H1 (cell line): ENCODE data around the gene MAGI2. TPM values are rescaled to one million over a fixed set of nuclear protein-coding genes. Genes with fewer than 3 reads are reported as not detected.

ENCODE experiments used
- CTCF ChIA-PET: fragments of 300-600 bp; sonication (Branson Sonifier 250); formaldehyde crosslinking; loops from one replicate; lab custom pipeline; 2021; ENCODE audit not compliant: partially characterized antibody; lab: Charles Lee
- POLR2A ChIA-PET: fragments of 300-600 bp; sonication (Branson Sonifier 250); formaldehyde crosslinking; loops from one replicate; lab custom pipeline; 2021; ENCODE audit warnings: inconsistent platforms; ENCODE audit not compliant: partially characterized antibody; lab: Charles Lee
- DNase-seq, 2 experiments: peaks; one replicate each; pipeline versions ENCODE4 v3.0.0 to v3.0.0-alpha.2; 2010 to 2022; ENCODE audit warnings: low spot score in 2 of 2, low read depth in 1 of 2, mixed read lengths in 1 of 2
- FAIRE-seq: peaks from 2 replicates; lab custom pipeline; 2011; peaks lifted over from hg19 to GRCh38; lab: Jason Lieb, UNC
- H2AFZ ChIP-seq: 2 replicates; pipeline ENCODE4 v1.8.1; 2012; ENCODE audit warnings: low read length, inconsistent platforms
- H2AK5ac ChIP-seq: 2 replicates; pipeline ENCODE4 v1.6.1; 2013; ENCODE audit warnings: low read depth, low read length
- H2BK120ac ChIP-seq: replicated peaks from 2 replicates; pipeline ENCODE3; 2013; ENCODE audit warnings: low read depth, low read length, inconsistent platforms
- H2BK12ac ChIP-seq: 2 replicates; pipeline ENCODE4 v1.6.1; 2013; ENCODE audit warnings: low read depth, low read length
- H2BK15ac ChIP-seq: 2 replicates; pipeline ENCODE4 v1.6.1; 2013; ENCODE audit warnings: low read length
- H2BK20ac ChIP-seq: 2 replicates; pipeline ENCODE4 v1.6.1; 2013; ENCODE audit warnings: low read length
- H2BK5ac ChIP-seq: 2 replicates; pipeline ENCODE4 v1.6.1; 2013; ENCODE audit warnings: low read depth, low read length
- H3K14ac ChIP-seq: 2 replicates; pipeline ENCODE4 v1.6.1; 2013; ENCODE audit warnings: inconsistent platforms; ENCODE audit not compliant: insufficient read length
- H3K18ac ChIP-seq: 2 replicates; pipeline ENCODE4 v1.6.1; 2013; ENCODE audit warnings: low read length; ENCODE audit errors: extremely low read depth
- H3K23ac ChIP-seq: 2 replicates; pipeline ENCODE4 v1.6.1; 2013; ENCODE audit warnings: inconsistent platforms; ENCODE audit not compliant: insufficient read length
- H3K23me2 ChIP-seq: 2 replicates; pipeline ENCODE4 v1.6.1; 2013; ENCODE audit warnings: low read depth, low read length
- H3K27ac ChIP-seq: 2 replicates; pipeline ENCODE4 v1.6.1; 2011; ENCODE audit warnings: low read depth, low read length, inconsistent platforms
- H3K27me3 ChIP-seq, 4 experiments: replicated peaks in 1 of 4; 1 replicate in 1 of 4; 2 replicates in 3 of 4; pipeline versions ENCODE4 v1.6.1 to v1.8.1; 2011 to 2013; ENCODE audit warnings: low read length in 3 of 4, mild to moderate bottlenecking in 3 of 4, inconsistent platforms in 2 of 4, mixed read lengths in 2 of 4, moderate library complexity in 1 of 4; ENCODE audit not compliant: control insufficient read depth in 3 of 4, insufficient read depth in 3 of 4; ENCODE audit errors: extremely low read depth in 1 of 4
- H3K36me3 ChIP-seq, 4 experiments: 2 replicates each; pipeline versions ENCODE4 v1.6.1 to v1.8.1; 2011 to 2013; ENCODE audit warnings: mild to moderate bottlenecking in 4 of 4, low read length in 3 of 4, moderate library complexity in 2 of 4, control low read depth in 1 of 4, inconsistent platforms in 1 of 4; ENCODE audit not compliant: insufficient read depth in 4 of 4, control insufficient read depth in 2 of 4
- H3K4ac ChIP-seq: replicated peaks from 2 replicates; pipeline ENCODE3; 2013; ENCODE audit warnings: low read length, low read depth, mixed read lengths, inconsistent platforms; ENCODE audit not compliant: insufficient read length
- H3K4me1 ChIP-seq, 4 experiments: replicated peaks in 1 of 4; 1 replicate in 1 of 4; 2 replicates in 3 of 4; pipeline versions ENCODE4 v1.6.1 to v1.8.1; 2011 to 2013; ENCODE audit warnings: low read length in 3 of 4, inconsistent platforms in 2 of 4, mixed read lengths in 1 of 4; ENCODE audit not compliant: insufficient read depth in 4 of 4, control insufficient read depth in 3 of 4
- H3K4me2 ChIP-seq, 2 experiments: 2 replicates each; pipeline versions ENCODE4 v1.6.1 to v1.8.1; 2011 to 2013; ENCODE audit warnings: low read depth in 2 of 2, low read length in 2 of 2, control low read depth in 1 of 2, inconsistent platforms in 1 of 2, mild to moderate bottlenecking in 1 of 2; ENCODE audit not compliant: insufficient read depth in 1 of 2
- H3K4me3 ChIP-seq, 4 experiments: fragments of 200-600, 300-600 bp in 1 of 4; sonication (generic), shearing (Covaris generic), sonication (Bioruptor Twin) in 1 of 4; 2 replicates each; pipeline versions ENCODE4 v1.5.1 to v1.8.1; 2011 to 2016; ENCODE audit warnings: low read length in 4 of 4, low read depth in 3 of 4, control low read depth in 2 of 4, inconsistent platforms in 2 of 4, mild to moderate bottlenecking in 2 of 4, mixed read lengths in 1 of 4, moderate library complexity in 1 of 4; ENCODE audit not compliant: insufficient read depth in 2 of 4; ENCODE audit errors: extremely low read depth in 1 of 4
- H3K56ac ChIP-seq: replicated peaks from 2 replicates; pipeline ENCODE3; 2013; ENCODE audit warnings: low read depth, mild to moderate bottlenecking, mixed read lengths, low read length, inconsistent platforms; ENCODE audit not compliant: insufficient read length
- H3K79me1 ChIP-seq: 2 replicates; pipeline ENCODE4 v1.6.1; 2013; ENCODE audit warnings: low read depth, low read length, control low read depth
- H3K79me2 ChIP-seq, 2 experiments: 2 replicates each; pipeline versions ENCODE4 v1.6.1 to v1.8.1; 2012 to 2013; ENCODE audit warnings: low read length in 2 of 2, mild to moderate bottlenecking in 2 of 2, inconsistent platforms in 1 of 2; ENCODE audit not compliant: insufficient read depth in 2 of 2, control insufficient read depth in 1 of 2
- H3K9ac ChIP-seq, 4 experiments: replicated peaks in 1 of 4; 1 replicate in 1 of 4; 2 replicates in 3 of 4; pipeline versions ENCODE4 v1.6.1 to v1.8.1; 2011 to 2013; ENCODE audit warnings: low read depth in 3 of 4, low read length in 3 of 4, control low read depth in 2 of 4, mild to moderate bottlenecking in 2 of 4, moderate library complexity in 2 of 4, inconsistent platforms in 1 of 4; ENCODE audit errors: extremely low read depth in 1 of 4
- H3K9me3 ChIP-seq, 2 experiments: 2 replicates each; pipeline versions ENCODE4 v1.6.1 to v1.8.1; 2012 to 2013; ENCODE audit warnings: mild to moderate bottlenecking in 2 of 2, moderate library complexity in 2 of 2, control low read depth in 1 of 2, inconsistent platforms in 1 of 2, low read depth in 1 of 2, low read length in 1 of 2, mixed read lengths in 1 of 2; ENCODE audit not compliant: insufficient read depth in 2 of 2
- H4K20me1 ChIP-seq, 2 experiments: replicated peaks in 1 of 2; 2 replicates each; pipeline versions ENCODE3 to v1.8.1; 2011 to 2013; ENCODE audit warnings: inconsistent platforms in 2 of 2, low read length in 2 of 2, mild to moderate bottlenecking in 1 of 2; ENCODE audit not compliant: insufficient read depth in 2 of 2, control insufficient read depth in 1 of 2
- H4K5ac ChIP-seq: 2 replicates; pipeline ENCODE4 v1.6.1; 2013; ENCODE audit warnings: low read length, low read depth, mixed read lengths, inconsistent platforms; ENCODE audit not compliant: insufficient read length
- H4K8ac ChIP-seq: 2 replicates; pipeline ENCODE4 v1.8.0; 2013; ENCODE audit warnings: mild to moderate bottlenecking, moderate library complexity, low read length, inconsistent platforms; ENCODE audit not compliant: insufficient read depth; ENCODE audit errors: extremely low read depth
- H4K91ac ChIP-seq: replicated peaks from 2 replicates; pipeline ENCODE3; 2013; ENCODE audit warnings: low read length, mixed read lengths, inconsistent platforms; ENCODE audit not compliant: insufficient read length
- CHD1 ChIP-seq: IDR thresholded peaks from 2 replicates; pipeline ENCODE4 v1.6.1; 2012; ENCODE audit warnings: low read depth, low read length, improper control_type of control experiment
- CTCF ChIP-seq, 3 experiments: IDR thresholded peaks; 1 replicate in 2 of 3; 2 replicates in 1 of 3; pipeline versions ENCODE4 v1.5.1 to v1.6.1; 2011; ENCODE audit warnings: low read length in 3 of 3, mild to moderate bottlenecking in 3 of 3, inconsistent platforms in 2 of 3, low read depth in 1 of 3, moderate library complexity in 1 of 3; ENCODE audit not compliant: insufficient read depth in 1 of 3; ENCODE audit errors: control extremely low read depth in 1 of 3
- EP300 ChIP-seq, 2 experiments: IDR thresholded peaks; 1 replicate in 1 of 2; 2 replicates in 1 of 2; pipeline ENCODE4 v1.6.1; 2011 to 2012; ENCODE audit warnings: low read depth in 2 of 2, low read length in 2 of 2, mild to moderate bottlenecking in 2 of 2, borderline replicate concordance in 1 of 2, inconsistent platforms in 1 of 2, moderate library complexity in 1 of 2
- HDAC2 ChIP-seq, 2 experiments: fragments of 300-600 bp in 1 of 2; sonication (generic) in 1 of 2; IDR thresholded peaks; 2 replicates each; pipeline ENCODE4 v1.6.1; 2011 to 2012; ENCODE audit warnings: low read depth in 2 of 2, low read length in 2 of 2, mild to moderate bottlenecking in 2 of 2, moderate library complexity in 2 of 2, borderline replicate concordance in 1 of 2, inconsistent platforms in 1 of 2
- HDAC6 ChIP-seq: IDR thresholded peaks from one replicate; pipeline ENCODE4 v1.7.1; 2012; ENCODE audit warnings: low read depth, mild to moderate bottlenecking, inconsistent platforms, low read length, moderate library complexity
- JUN ChIP-seq: IDR thresholded peaks from 2 replicates; pipeline ENCODE4 v1.6.1; 2011; ENCODE audit warnings: low read depth, mild to moderate bottlenecking, improper control_type of control experiment, low read length
- JUND ChIP-seq: IDR thresholded peaks from 2 replicates; pipeline ENCODE4 v1.6.1; 2011; ENCODE audit warnings: mild to moderate bottlenecking, improper control_type of control experiment, low read length
- PHF8 ChIP-seq: fragments of 200-600 bp; sonication (generic); conservative IDR thresholded peaks from 2 replicates; pipeline ENCODE4 v1.7.1; 2012; ENCODE audit warnings: low read depth, mild to moderate bottlenecking, inconsistent platforms, low read length, moderate library complexity
- POLR2A ChIP-seq, 2 experiments: IDR thresholded peaks; 1 replicate in 1 of 2; 2 replicates in 1 of 2; pipeline ENCODE4 v1.6.1; 2011; ENCODE audit warnings: low read depth in 2 of 2, low read length in 2 of 2, mild to moderate bottlenecking in 2 of 2; ENCODE audit errors: control extremely low read depth in 1 of 2
- SIN3A ChIP-seq, 2 experiments: IDR thresholded peaks in 1 of 2; conservative IDR thresholded peaks in 1 of 2; 2 replicates each; pipeline ENCODE4 v1.6.1; 2011 to 2012; ENCODE audit warnings: low read length in 2 of 2, improper control_type of control experiment in 1 of 2, low read depth in 1 of 2, mild to moderate bottlenecking in 1 of 2
- SP1 ChIP-seq: IDR thresholded peaks from 2 replicates; pipeline ENCODE4 v1.6.1; 2011; ENCODE audit warnings: low read depth, low read length
- SP4 ChIP-seq: IDR thresholded peaks from 2 replicates; pipeline ENCODE4 v1.6.1; 2012; ENCODE audit warnings: low read length, inconsistent platforms
- WGBS, 2 experiments: shearing (Covaris generic) in 1 of 2; methylation state at CpG; one replicate each; pipeline versions ENCODE4 v1.1.6 to v1.1.7; 2013 to 2015; ENCODE audit warnings: low lambda C conversion rate in 2 of 2, mixed read lengths in 2 of 2, inconsistent platforms in 1 of 2, low coverage in 1 of 2, missing lambda C conversion rate in 1 of 2; ENCODE audit not compliant: insufficient replicate concordance in 2 of 2, insufficient coverage in 1 of 2, insufficient read length in 1 of 2; ENCODE audit errors: extremely low coverage in 1 of 2, missing lambda C conversion rate in 1 of 2; 5-methylcytosine and 5-hydroxymethylcytosine counted together
- polyA plus RNA-seq, 7 experiments: library from polyadenylated mRNA; depleted of rRNA in 3 of 7; stranded (reverse) in 5 of 7; unstranded in 2 of 7; fragments of >200 nt in 5 of 7; fragments of 200-250 nt in 2 of 7; gene quantifications; 1 replicate in 5 of 7; 2 replicates in 1 of 7; 4 replicates in 1 of 7; pipeline versions ENCODE4 v1.2.1 to v1.2.3, GENCODE V29; 2011 to 2013; ENCODE audit warnings: missing spikeins in 2 of 7, mixed read lengths in 2 of 7
- total RNA-seq: library from RNA; stranded (reverse); fragmentation: NEBNext Ultra II Directional; extraction: Animal tissue kit (Norgen Biotek cat#: 25700); gene quantifications from 2 replicates; pipeline ENCODE4 v1.2.1, GENCODE V29; 2021

The MAGI2 gene
- total and polyA plus RNA-seq, 2 of the 8 experiments (the other 6 are each of a cell fraction or from before 2014, with no cell fraction given): 6.0 to 27.3 TPM

GRCh38 chr7:79288655-79289054 lies 164.8 kb downstream of the MAGI2 start:
- H2BK12ac ChIP-seq: no peak overlapping the region
- no peaks in the 10 kb centered on the region for H3K4me1 ChIP-seq
- no peak overlapping the region for H4K5ac ChIP-seq
- no peak overlapping the region for H2BK20ac ChIP-seq
- H2AK5ac ChIP-seq: no peak overlapping the region
- POLR2A ChIA-PET: no interaction called here
- no peaks in the 10 kb centered on the region for H3K79me1 ChIP-seq
- no peak overlapping the region for H2BK120ac ChIP-seq
- FAIRE-seq: no peak
- H4K91ac ChIP-seq: no peak overlapping the region
- no peak overlapping the region for H2BK5ac ChIP-seq
- H3K36me3 ChIP-seq: no peaks in the 10 kb centered on the region
- H3K4ac ChIP-seq: no peak overlapping the region
- H2BK15ac ChIP-seq: no peak overlapping the region
- H3K27ac ChIP-seq: no peak overlapping the region
- H3K23ac ChIP-seq: no peak overlapping the region
- no peak overlapping the region for H3K18ac ChIP-seq
- no peak overlapping the region for H3K56ac ChIP-seq
- H3K9me3 ChIP-seq: no peaks in the 10 kb centered on the region
- H4K8ac ChIP-seq: no peak overlapping the region
- H3K14ac ChIP-seq: no peak overlapping the region
- CTCF ChIA-PET: interaction anchor here (1.2 kb wide), 1 partner anchor 10 kb away, joined by 3 read pairs; no protein-coding TSS in a partner anchor
- no peak overlapping the region for H3K9ac ChIP-seq
- no peak overlapping the region for H3K4me2 ChIP-seq
- no peaks in the 10 kb centered on the region for H3K27me3 ChIP-seq
- H3K79me2 ChIP-seq: no peaks in the 10 kb centered on the region
- 76% methylated on average over 5 of the region's 5 CpGs; no CpG with 5 or more reads in 1 of the 2 experiments for WGBS, 2 experiments
- H3K4me3 ChIP-seq: no peak overlapping the region
- no peak overlapping the region for H2AFZ ChIP-seq
- H3K23me2 ChIP-seq: no peaks in the 10 kb centered on the region
- DNase-seq: no peak
- H4K20me1 ChIP-seq: no peaks in the 10 kb centered on the region
- no peak for TF ChIP-seq CHD1
- no peak for TF ChIP-seq SP4
- TF ChIP-seq CTCF (IDR thresholded peaks at IDR 0.05; ENCODE audit: control extremely low read depth in 1 of 3, insufficient read depth in 1 of 3, low read depth in 1 of 3, low read length in 3 of 3): no peak
- TF ChIP-seq HDAC6: no peak
- TF ChIP-seq PHF8: no peak
- TF ChIP-seq JUN: no peak
- no peak for TF ChIP-seq EP300 (IDR thresholded peaks at IDR 0.05; ENCODE audit: borderline replicate concordance in 1 of 2, low read depth in 2 of 2, low read length in 2 of 2)
- TF ChIP-seq SIN3A (conservative IDR thresholded peaks at IDR 0.05 in 1 of 2, IDR thresholded peaks at IDR 0.05 in 1 of 2; ENCODE audit: low read depth in 1 of 2, low read length in 2 of 2): no peak
- no peak for TF ChIP-seq POLR2A (IDR thresholded peaks at IDR 0.05; ENCODE audit: control extremely low read depth in 1 of 2, low read depth in 2 of 2, low read length in 2 of 2)
- no peak for TF ChIP-seq SP1
- TF ChIP-seq HDAC2 (IDR thresholded peaks at IDR 0.05; ENCODE audit: borderline replicate concordance in 1 of 2, low read depth in 2 of 2, low read length in 2 of 2): no peak
- TF ChIP-seq JUND: no peak
